ENCODE measurements around the gene TBC1D12. TPM values are rescaled to one million over a fixed set of nuclear protein-coding genes. Genes with fewer than 3 reads are reported as not detected.

Gene TBC1D12
- total RNA-seq, 1 donor from 2014 or later: 10.1 TPM

DNA sequence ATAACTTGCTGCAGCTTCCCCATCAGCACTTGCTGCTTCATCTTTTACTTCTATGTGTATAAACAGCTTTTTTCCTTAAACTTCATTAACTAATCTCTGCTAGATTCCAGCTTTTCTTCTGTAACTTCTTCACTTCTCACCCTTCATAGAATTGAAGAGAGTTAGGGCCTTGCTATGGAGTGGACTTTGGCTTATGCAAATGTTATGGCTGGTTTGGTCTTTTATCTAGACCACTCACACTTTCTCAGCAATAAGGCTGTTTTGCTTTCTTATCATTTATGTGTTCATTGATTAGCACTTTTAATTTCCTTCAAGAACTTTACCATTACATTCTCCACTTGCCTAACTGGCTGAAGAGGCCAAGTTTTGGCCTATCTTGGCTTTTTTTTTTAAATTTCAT is 79.1 kb downstream of the TBC1D12 start:
- DNase-seq (ENCODE audit: low spot score in 2 of 2, unreplicated experiment in 2 of 2): no peak
- Mint-ChIP-seq H3K4me1 (no peaks in the 10 kb centered on the region), H3K4me3 (no peak overlapping the region), H3K27me3 (ENCODE audit: low read depth) (no peaks in the 10 kb centered on the region), H3K9me3 (peaks cover 20% of the 10 kb centered on the region), H3K36me3 (peaks cover 36% of the 10 kb centered on the region), H3K27ac (no peak overlapping the region)
- TF ChIP-seq, protein P1, sequence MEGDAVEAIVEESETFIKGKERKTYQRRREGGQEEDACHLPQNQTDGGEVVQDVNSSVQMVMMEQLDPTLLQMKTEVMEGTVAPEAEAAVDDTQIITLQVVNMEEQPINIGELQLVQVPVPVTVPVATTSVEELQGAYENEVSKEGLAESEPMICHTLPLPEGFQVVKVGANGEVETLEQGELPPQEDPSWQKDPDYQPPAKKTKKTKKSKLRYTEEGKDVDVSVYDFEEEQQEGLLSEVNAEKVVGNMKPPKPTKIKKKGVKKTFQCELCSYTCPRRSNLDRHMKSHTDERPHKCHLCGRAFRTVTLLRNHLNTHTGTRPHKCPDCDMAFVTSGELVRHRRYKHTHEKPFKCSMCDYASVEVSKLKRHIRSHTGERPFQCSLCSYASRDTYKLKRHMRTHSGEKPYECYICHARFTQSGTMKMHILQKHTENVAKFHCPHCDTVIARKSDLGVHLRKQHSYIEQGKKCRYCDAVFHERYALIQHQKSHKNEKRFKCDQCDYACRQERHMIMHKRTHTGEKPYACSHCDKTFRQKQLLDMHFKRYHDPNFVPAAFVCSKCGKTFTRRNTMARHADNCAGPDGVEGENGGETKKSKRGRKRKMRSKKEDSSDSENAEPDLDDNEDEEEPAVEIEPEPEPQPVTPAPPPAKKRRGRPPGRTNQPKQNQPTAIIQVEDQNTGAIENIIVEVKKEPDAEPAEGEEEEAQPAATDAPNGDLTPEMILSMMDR (IDR thresholded peaks at IDR 0.05; ENCODE audit: unreplicated experiment): no peak

DNA sequence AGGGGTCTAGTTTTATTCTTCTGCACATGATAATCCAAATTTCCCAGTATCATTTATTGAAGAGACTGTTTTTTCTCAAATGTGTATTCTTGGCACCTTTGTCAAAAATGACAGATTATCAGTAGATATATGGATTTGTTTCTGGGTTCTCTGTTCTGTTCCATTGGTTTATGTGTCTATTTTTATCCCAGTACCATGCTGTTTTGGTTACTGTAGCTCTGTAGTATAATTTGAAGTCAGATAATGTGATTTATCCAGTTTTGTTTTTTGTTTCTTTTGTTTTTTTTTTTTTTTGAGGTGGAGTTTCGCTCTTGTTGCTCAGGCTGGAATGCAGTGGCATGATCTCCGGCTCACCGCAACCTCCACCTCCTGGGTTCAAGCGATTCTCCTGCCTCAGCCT is 81.6 kb downstream of the TBC1D12 start:
- Mint-ChIP-seq H3K4me3 (no peak overlapping the region), H3K27ac (no peak overlapping the region), H3K9me3 (peaks cover 33% of the 10 kb centered on the region), H3K4me1 (no peaks in the 10 kb centered on the region), H3K27me3 (ENCODE audit: low read depth) (no peaks in the 10 kb centered on the region), H3K36me3 (peaks cover 43% of the 10 kb centered on the region)
- TF ChIP-seq, protein P1 (IDR thresholded peaks at IDR 0.05; ENCODE audit: unreplicated experiment): no peak
- DNase-seq (ENCODE audit: low spot score in 2 of 2, unreplicated experiment in 2 of 2): no peak

DNA sequence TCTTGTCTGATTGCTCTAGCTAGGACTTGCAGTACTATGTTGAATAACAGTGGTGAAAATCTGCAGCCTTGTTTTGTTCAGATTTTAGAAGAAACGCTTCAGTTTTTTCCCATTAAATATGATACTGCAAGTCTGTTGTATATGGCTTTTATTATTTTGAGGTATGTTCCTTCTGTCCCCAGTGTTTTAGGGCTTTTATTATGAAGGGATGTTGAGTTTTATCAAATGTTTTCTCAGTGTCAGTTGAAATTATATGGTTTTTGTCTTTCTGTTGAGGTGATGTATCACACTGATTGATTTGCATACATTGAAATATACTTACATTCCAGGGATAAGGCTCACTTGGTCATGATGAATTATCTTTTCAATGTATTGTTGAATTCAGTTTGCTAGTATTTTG is 82.8 kb downstream of the TBC1D12 start:
- TF ChIP-seq, protein P1 (IDR thresholded peaks at IDR 0.05; ENCODE audit: unreplicated experiment): no peak

DNA sequence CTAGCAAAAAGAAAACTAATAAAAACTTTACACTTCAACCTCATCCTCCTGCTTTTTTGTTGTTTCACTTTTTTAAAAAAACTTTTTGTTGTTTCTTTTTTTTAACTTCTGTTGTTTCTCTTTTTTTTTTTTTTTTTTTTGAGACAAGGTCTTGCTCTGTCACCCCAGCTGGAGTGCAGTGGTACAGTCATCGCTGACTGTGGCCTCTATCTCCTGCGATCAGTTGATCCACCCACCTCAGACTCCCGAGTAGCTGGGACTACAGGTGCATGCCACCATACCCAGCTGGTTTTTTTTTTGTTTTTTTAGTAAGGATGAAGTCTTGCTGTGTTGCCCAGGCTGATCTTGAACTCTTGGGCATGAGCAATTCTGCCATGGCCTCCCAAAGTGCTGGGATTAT is 85.2 kb downstream of the TBC1D12 start:
- Mint-ChIP-seq H3K27me3 (ENCODE audit: low read depth) (no peaks in the 10 kb centered on the region), H3K36me3 (peaks cover 40% of the 10 kb centered on the region), H3K4me1 (peaks cover 10% of the 10 kb centered on the region), H3K9me3 (peaks cover 33% of the 10 kb centered on the region), H3K27ac (no peak overlapping the region), H3K4me3 (no peak overlapping the region)
- no peak for DNase-seq (ENCODE audit: low spot score in 2 of 2, unreplicated experiment in 2 of 2)
- TF ChIP-seq, protein P1 (IDR thresholded peaks at IDR 0.05; ENCODE audit: unreplicated experiment): no peak

More for the DNA sequence above, 82.8 kb downstream of the TBC1D12 start:
- H3K27me3 Mint-ChIP-seq (ENCODE audit: low read depth): no peaks in the 10 kb centered on the region
- H3K36me3 Mint-ChIP-seq: peaks cover 43% of the 10 kb centered on the region
- H3K4me1 Mint-ChIP-seq: no peaks in the 10 kb centered on the region
- H3K9me3 Mint-ChIP-seq: peaks cover 33% of the 10 kb centered on the region
- H3K4me3 Mint-ChIP-seq: no peak overlapping the region
- no peak for DNase-seq (ENCODE audit: low spot score in 2 of 2, unreplicated experiment in 2 of 2)
- no peak overlapping the region for H3K27ac Mint-ChIP-seq

DNA sequence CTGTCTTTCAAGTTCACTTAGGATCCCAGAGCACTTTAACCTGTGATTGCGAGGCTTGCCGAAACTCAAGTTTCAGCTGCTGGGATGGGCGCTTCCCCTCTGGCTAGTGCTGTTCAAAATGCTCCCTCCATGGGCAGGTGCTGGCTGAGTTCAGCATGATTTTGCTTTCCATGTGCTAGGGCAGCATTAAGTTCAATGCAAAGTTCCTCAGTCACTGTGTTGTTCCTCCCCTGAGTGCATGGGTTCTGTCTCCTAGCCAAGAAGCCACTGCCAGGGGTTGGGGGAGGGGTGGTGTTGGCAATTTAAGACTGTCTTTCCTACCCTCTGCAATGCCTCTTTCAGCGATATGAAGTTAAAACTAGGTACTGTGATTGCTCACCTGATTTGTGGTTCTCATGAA is 86.8 kb downstream of the TBC1D12 start:
- Mint-ChIP-seq H3K27me3 (ENCODE audit: low read depth) (no peaks in the 10 kb centered on the region), H3K4me3 (no peak overlapping the region), H3K9me3 (peaks cover 28% of the 10 kb centered on the region), H3K4me1 (peaks cover 10% of the 10 kb centered on the region), H3K36me3 (peaks cover 26% of the 10 kb centered on the region), H3K27ac (no peak overlapping the region)
- DNase-seq (ENCODE audit: low spot score in 2 of 2, unreplicated experiment in 2 of 2): no peak
- TF ChIP-seq, protein P1 (IDR thresholded peaks at IDR 0.05; ENCODE audit: unreplicated experiment): no peak
